Neural cell (in vitro differentiated cells): ENCODE data around the gene PCDHGA4. TPM values are rescaled to one million over a fixed set of nuclear protein-coding genes. Genes with fewer than 3 reads are reported as not detected.

ENCODE experiments used
- H2AFZ ChIP-seq: fragments of 200-600, 300-800 bp; sonication (generic), shearing (Covaris generic); 2 replicates; pipeline ENCODE4 v1.6.0; 2014; ENCODE audit warnings: low read depth, mild to moderate bottlenecking, antibody characterized with exemption, low read length, moderate library complexity
- H3F3A ChIP-seq: fragments of 200-600 bp; shearing (Covaris generic); 2 replicates; pipeline ENCODE4 v1.6.1; 2016; ENCODE audit warnings: mild to moderate bottlenecking, moderate library complexity, mixed read lengths, antibody characterized with exemption, low read length; ENCODE audit not compliant: insufficient read depth, poor library complexity, severe bottlenecking
- H3K27ac ChIP-seq: fragments of 200-600, 300-800 bp; sonication (generic), shearing (Covaris generic); 2 replicates; pipeline ENCODE4 v1.5.1; 2014; ENCODE audit warnings: mild to moderate bottlenecking, low read length, moderate library complexity
- H3K27me3 ChIP-seq: fragments of 300-800, 200-600 bp; sonication (generic), shearing (Covaris generic); 2 replicates; pipeline ENCODE4 v1.6.0; 2014; ENCODE audit warnings: mild to moderate bottlenecking, low read depth, low read length, moderate library complexity; ENCODE audit not compliant: insufficient read depth
- H3K36me3 ChIP-seq: fragments of 300-800, 200-600 bp; sonication (generic), shearing (Covaris generic); 2 replicates; pipeline ENCODE4 v1.5.1; 2014; ENCODE audit warnings: mild to moderate bottlenecking, antibody characterized with exemption, low read length, moderate library complexity; ENCODE audit not compliant: insufficient read depth
- H3K4me2 ChIP-seq: fragments of 300-800, 200-600 bp; sonication (generic), shearing (Covaris generic); 2 replicates; pipeline ENCODE4 v1.6.0; 2014; ENCODE audit warnings: mild to moderate bottlenecking, low read length
- H3K4me3 ChIP-seq: fragments of 300-800, 200-600 bp; sonication (generic), shearing (Covaris generic); 2 replicates; pipeline ENCODE4 v1.5.1; 2014; ENCODE audit warnings: mild to moderate bottlenecking, low read length, moderate library complexity
- H3K79me2 ChIP-seq: fragments of 200-600 bp; shearing (Covaris generic); replicated peaks from 2 replicates; pipeline ENCODE4 v1.6.0; 2014; ENCODE audit warnings: mild to moderate bottlenecking, low read length, moderate library complexity; ENCODE audit not compliant: insufficient read depth
- H3K9ac ChIP-seq: fragments of 300-800, 200-600 bp; sonication (generic), shearing (Covaris generic); 2 replicates; pipeline ENCODE4 v1.6.1; 2016; ENCODE audit warnings: mild to moderate bottlenecking, low read length, mixed read lengths
- H3K9me2 ChIP-seq: fragments of 200-600 bp; shearing (Covaris generic); 2 replicates; pipeline ENCODE4 v1.6.1; 2016; ENCODE audit warnings: mild to moderate bottlenecking, low read length, mixed read lengths; ENCODE audit not compliant: insufficient read depth
- H3K9me3 ChIP-seq: fragments of 200-600, 300-800 bp; sonication (generic), shearing (Covaris generic); 2 replicates; pipeline ENCODE4 v1.6.1; 2016; ENCODE audit warnings: mild to moderate bottlenecking, mixed run types, low read length, moderate library complexity, mixed read lengths
- H4K20me1 ChIP-seq: fragments of 200-600 bp; shearing (Covaris generic); 2 replicates; pipeline ENCODE4 v1.6.1; 2016; ENCODE audit warnings: mild to moderate bottlenecking, mixed run types; ENCODE audit not compliant: insufficient read depth
- CTCF ChIP-seq: fragments of 450-650 bp; IDR thresholded peaks from 2 replicates; pipeline ENCODE4 v1.5.1; 2014; ENCODE audit warnings: antibody characterized with exemption, mild to moderate bottlenecking, moderate library complexity; ENCODE audit not compliant: poor library complexity, severe bottlenecking
- EP300 ChIP-seq: fragments of 450-650 bp; conservative IDR thresholded peaks from 2 replicates; pipeline ENCODE4 v1.6.1; 2014; ENCODE audit warnings: antibody characterized with exemption, mild to moderate bottlenecking, moderate library complexity; ENCODE audit not compliant: poor library complexity, severe bottlenecking
- EZH2 ChIP-seq: fragments of 200-600, 300-800 bp; shearing (Covaris generic), sonication (generic); IDR thresholded peaks from 2 replicates; pipeline ENCODE4 v1.6.1; 2014; ENCODE audit warnings: antibody characterized with exemption, low read length, borderline replicate concordance, mild to moderate bottlenecking; ENCODE audit not compliant: insufficient read depth, poor library complexity, severe bottlenecking
- MXI1 ChIP-seq: fragments of 450-650 bp; conservative IDR thresholded peaks from 2 replicates; pipeline ENCODE4 v1.6.1; 2014; ENCODE audit warnings: antibody characterized with exemption, mild to moderate bottlenecking; ENCODE audit not compliant: poor library complexity, severe bottlenecking
- POLR2AphosphoS5 ChIP-seq: IDR thresholded peaks from 2 replicates; pipeline ENCODE4 v1.6.1; 2012
- RAD21 ChIP-seq: fragments of 450-650 bp; conservative IDR thresholded peaks from 2 replicates; pipeline ENCODE4 v1.6.1; 2014; ENCODE audit warnings: antibody characterized with exemption, mild to moderate bottlenecking, moderate library complexity
- REST ChIP-seq: IDR thresholded peaks from 2 replicates; pipeline ENCODE4 v1.6.1; 2012; ENCODE audit warnings: borderline replicate concordance
- SMC3 ChIP-seq: fragments of 450-650 bp; conservative IDR thresholded peaks from 2 replicates; pipeline ENCODE4 v1.6.1; 2014; ENCODE audit warnings: antibody characterized with exemption, mild to moderate bottlenecking, moderate library complexity; ENCODE audit not compliant: poor library complexity
- TAF1 ChIP-seq: IDR thresholded peaks from 2 replicates; pipeline ENCODE4 v1.6.1; 2012; ENCODE audit warnings: low read depth
- polyA plus RNA-seq: library from polyadenylated mRNA; depleted of rRNA; stranded (reverse); fragments of >200 nt; gene quantifications from 2 replicates; pipeline ENCODE4 v1.2.3, GENCODE V29; 2014

The PCDHGA4 gene
- polyA plus RNA-seq, 1 donor from 2014 or later: 0.38 TPM

GRCh38 chr5:141371572-141372475 lies 17.0 kb downstream of the PCDHGA4 start:
- H2AFZ ChIP-seq: no peak overlapping the region
- H3K4me2 ChIP-seq: no peak overlapping the region
- H3K79me2 ChIP-seq: no peaks in the 10 kb centered on the region
- H3K9me2 ChIP-seq: no peaks in the 10 kb centered on the region
- H3K27ac ChIP-seq: no peak overlapping the region
- no peaks in the 10 kb centered on the region for H3K36me3 ChIP-seq
- no peak overlapping the region for H3K4me3 ChIP-seq
- H4K20me1 ChIP-seq: no peaks in the 10 kb centered on the region
- no peaks in the 10 kb centered on the region for H3K27me3 ChIP-seq
- peaks cover 35% of the 10 kb centered on the region for H3K9me3 ChIP-seq
- no peaks in the 10 kb centered on the region for H3F3A ChIP-seq
- no peak overlapping the region for H3K9ac ChIP-seq
- TF ChIP-seq EP300: no peak
- no peak for TF ChIP-seq REST
- no peak for TF ChIP-seq RAD21
- no peak for TF ChIP-seq MXI1
- TF ChIP-seq TAF1: no peak
- no peak for TF ChIP-seq EZH2
- TF ChIP-seq SMC3: no peak
- TF ChIP-seq CTCF: no peak

- no peaks in the 10 kb centered on the region for H4K20me1 ChIP-seq
- no peaks in the 10 kb centered on the region for H3K36me3 ChIP-seq
- no peaks in the 10 kb centered on the region for H3K79me2 ChIP-seq
- H3K27me3 ChIP-seq: no peaks in the 10 kb centered on the region
- H3F3A ChIP-seq: no peaks in the 10 kb centered on the region
- H3K9me3 ChIP-seq: peaks cover 35% of the 10 kb centered on the region
- H3K9me2 ChIP-seq: no peaks in the 10 kb centered on the region
- H3K9ac ChIP-seq: no peak within 1 kb of the TSS
- no peak within 1 kb of the TSS for H3K27ac ChIP-seq
- no peak within 1 kb of the TSS for H3K4me3 ChIP-seq
- TF ChIP-seq REST: no peak
- TF ChIP-seq TAF1: no peak
- TF ChIP-seq POLR2AphosphoS5: no peak
- no peak for TF ChIP-seq RAD21
- no peak for TF ChIP-seq SMC3
- no peak within 1 kb of the TSS for H3K4me2 ChIP-seq
- no peak within 1 kb of the TSS for H2AFZ ChIP-seq
Observed at GRCh38 chr5:141373673-141374317, 19.0 kb downstream of the PCDHGA4 start, which contains the start of gene PCDHGA6. TSS of gene PCDHGA6 (plus strand) at chr5:141373891. CDS start at chr5:141374084, 193 bp downstream.
